IMR-90 (cell line): ENCODE measurements around the gene OR2W1.
A peak's percentile ranks its signal among the peaks of the same experiment; 100 is the strongest.

Source experiments
- BHLHE40 ChIP-seq: fragments of 150-350 bp; IDR thresholded peaks from 2 replicates; pipeline ENCODE4 v1.6.1; 2016; ENCODE audit warnings: mild to moderate bottlenecking, low read depth, low read length
- CEBPB ChIP-seq: IDR thresholded peaks from 2 replicates; pipeline ENCODE4 v1.6.1; 2012; ENCODE audit warnings: low read depth, low read length, improper control_type of control experiment
- CTCF ChIP-seq: conservative IDR thresholded peaks from 2 replicates; pipeline ENCODE4 v1.5.1; 2012; ENCODE audit warnings: mild to moderate bottlenecking, low read depth, low read length, improper control_type of control experiment
- ELK1 ChIP-seq: fragments of 150-350 bp; IDR thresholded peaks from 2 replicates; pipeline ENCODE4 v1.6.1; 2016; ENCODE audit warnings: low read depth, mild to moderate bottlenecking, low read length, moderate library complexity, borderline replicate concordance
- MAFK ChIP-seq: IDR thresholded peaks from 2 replicates; pipeline ENCODE4 v1.6.1; 2012; ENCODE audit warnings: low read depth, low read length, improper control_type of control experiment
- POLR2A ChIP-seq: IDR thresholded peaks from 2 replicates; pipeline ENCODE4 v1.6.1; 2012; ENCODE audit warnings: mild to moderate bottlenecking, low read depth, low read length
- RAD21 ChIP-seq: IDR thresholded peaks from 2 replicates; pipeline ENCODE4 v1.6.1; 2012; ENCODE audit warnings: low read length, improper control_type of control experiment
- RFX5 ChIP-seq: IDR thresholded peaks from 2 replicates; pipeline ENCODE4 v1.8.0; 2012; ENCODE audit warnings: low read depth, mild to moderate bottlenecking, low read length, moderate library complexity
- SMC3 ChIP-seq: fragments of 150-350 bp; IDR thresholded peaks from 2 replicates; pipeline ENCODE4 v1.6.1; 2016; ENCODE audit warnings: low read depth, mild to moderate bottlenecking, antibody characterized with exemption, low read length, moderate library complexity

DNA sequence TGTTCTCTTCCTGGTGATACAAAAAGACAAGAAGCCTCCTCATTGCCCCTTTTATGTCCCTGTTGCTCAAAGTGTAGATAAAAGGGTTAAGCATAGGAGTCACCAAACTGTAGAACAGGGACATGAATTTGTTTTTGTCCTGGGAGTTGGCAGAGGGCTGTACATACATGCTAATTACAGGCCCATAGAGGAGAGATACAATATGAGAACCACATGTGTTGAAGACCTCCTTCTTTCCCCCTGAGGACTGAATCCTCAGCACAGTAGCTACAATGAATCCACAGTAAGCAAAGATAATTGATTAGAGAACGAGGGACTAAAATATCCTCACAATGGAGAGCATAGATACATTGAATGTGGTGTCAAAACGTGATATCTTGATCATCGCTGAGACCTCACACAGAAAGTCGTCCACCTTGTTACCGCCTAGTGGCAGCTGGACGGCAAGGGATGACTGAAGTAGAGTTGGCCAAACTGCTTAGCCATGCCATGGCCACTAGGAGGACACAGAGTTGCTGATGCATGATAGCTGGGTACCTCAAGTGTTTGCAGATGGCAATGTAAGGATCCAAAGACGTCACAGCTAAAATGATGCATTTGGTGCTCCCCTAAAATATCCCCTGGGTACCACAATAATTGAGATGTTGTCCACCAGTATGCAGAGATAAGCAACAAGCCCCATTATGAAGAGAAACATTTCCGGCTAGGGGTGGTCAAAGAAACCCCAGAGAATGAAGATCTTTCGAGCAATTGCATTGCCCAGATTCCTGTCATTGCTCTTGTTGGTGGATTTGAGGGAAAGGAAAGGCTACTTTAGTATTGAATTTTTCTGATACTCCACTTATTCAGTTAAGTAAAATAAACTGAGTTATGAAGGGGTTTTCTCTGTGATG, 27.1 kb upstream of the OR2W1 start:
- TF ChIP-seq CTCF (peak; percentile 23; the same call in 1 of the 2 replicates), RFX5 (no peak), CEBPB (no peak), MAFK (no peak), RAD21 (no peak), ELK1 (no peak), POLR2A (no peak), SMC3 (no peak), BHLHE40 (no peak)
